HEK293 (cell line): Measurements from ENCODE around the gene SAT1.

ENCODE experiments used
- BCL11B ChIP-seq: fragments of 450-650 bp; formaldehyde crosslinking; IDR thresholded peaks from 2 replicates; pipeline ENCODE4 v1.5.1; 2016; ENCODE audit warnings: low read depth, missing biosample characterization, missing genetic modification characterization
- CTCF ChIP-seq: fragments of 450-650 bp; formaldehyde crosslinking; IDR thresholded peaks from 2 replicates; pipeline ENCODE4 v1.5.1; 2016; ENCODE audit warnings: missing biosample characterization, missing genetic modification characterization
- YY1 ChIP-seq: fragments of 450-650 bp; formaldehyde crosslinking; IDR thresholded peaks from 2 replicates; pipeline ENCODE4 v1.5.1; 2018; ENCODE audit warnings: missing biosample characterization, missing genetic modification characterization
- ZNF132 ChIP-seq: fragments of 450-650 bp; formaldehyde crosslinking; IDR thresholded peaks from 2 replicates; pipeline ENCODE4 v1.5.1; 2017; ENCODE audit warnings: missing biosample characterization, missing genetic modification characterization, borderline replicate concordance
- ZNF18 ChIP-seq: fragments of 450-650 bp; formaldehyde crosslinking; IDR thresholded peaks from 2 replicates; pipeline ENCODE4 v1.5.1; 2016; ENCODE audit warnings: missing biosample characterization, missing genetic modification characterization
- ZNF239 ChIP-seq: fragments of 450-650 bp; formaldehyde crosslinking; IDR thresholded peaks from 2 replicates; pipeline ENCODE4 v1.5.1; 2016; ENCODE audit warnings: missing biosample characterization, missing genetic modification characterization
- ZNF366 ChIP-seq: fragments of 450-650 bp; formaldehyde crosslinking; conservative IDR thresholded peaks from 2 replicates; pipeline ENCODE4 v1.5.1; 2016; ENCODE audit warnings: missing biosample characterization, missing genetic modification characterization
- ZNF521 ChIP-seq: fragments of 450-650 bp; formaldehyde crosslinking; IDR thresholded peaks from 2 replicates; pipeline ENCODE4 v1.5.1; 2017; ENCODE audit warnings: missing biosample characterization, mild to moderate bottlenecking, missing genetic modification characterization
- ZNF530 ChIP-seq: fragments of 450-650 bp; formaldehyde crosslinking; IDR thresholded peaks from 2 replicates; pipeline ENCODE4 v1.5.1; 2016; ENCODE audit warnings: low read depth, missing biosample characterization, missing genetic modification characterization
- ZNF555 ChIP-seq: fragments of 450-650 bp; formaldehyde crosslinking; conservative IDR thresholded peaks from 2 replicates; pipeline ENCODE4 v1.5.1; 2017; ENCODE audit warnings: missing biosample characterization, mild to moderate bottlenecking, missing genetic modification characterization, inconsistent platforms
- ZNF580 ChIP-seq: fragments of 450-650 bp; formaldehyde crosslinking; IDR thresholded peaks from 2 replicates; pipeline ENCODE4 v1.5.1; 2016; ENCODE audit warnings: missing biosample characterization, missing genetic modification characterization
- ZNF664 ChIP-seq: fragments of 450-650 bp; formaldehyde crosslinking; IDR thresholded peaks from 2 replicates; pipeline ENCODE4 v1.5.1; 2016; ENCODE audit warnings: missing biosample characterization, missing genetic modification characterization
- ZNF768 ChIP-seq: fragments of 450-650 bp; formaldehyde crosslinking; IDR thresholded peaks from 2 replicates; pipeline ENCODE4 v1.5.1; 2018; ENCODE audit warnings: missing biosample characterization, mild to moderate bottlenecking, missing genetic modification characterization

GRCh38 chrX:23826216-23826615, 43.2 kb downstream of the SAT1 start:
- TF ChIP-seq ZNF18 (tag by site-specific recombination), result no peak
- no peak for TF ChIP-seq ZNF555 (tag by site-specific recombination)
- TF ChIP-seq CTCF (tag by site-specific recombination), result no peak
- no peak for TF ChIP-seq ZNF239 (tag by site-specific recombination)
- no peak for TF ChIP-seq ZNF580 (tag by site-specific recombination)
- no peak for TF ChIP-seq ZNF530 (tag by site-specific recombination)
- no peak for TF ChIP-seq BCL11B
- TF ChIP-seq ZNF768, result no peak
- no peak for TF ChIP-seq ZNF132 (tag by site-specific recombination)
- no peak for TF ChIP-seq ZNF664
- TF ChIP-seq ZNF366 (tag by site-specific recombination), result no peak
- no peak for TF ChIP-seq YY1 (tag by site-specific recombination)
- TF ChIP-seq ZNF521 (tag by site-specific recombination), result no peak
